ENCODE measurements around the gene METTL27. TPM values are rescaled to one million over a fixed set of nuclear protein-coding genes. Genes with fewer than 3 reads are reported as not detected.

Gene METTL27
- total RNA-seq, 3 donors from 2014 or later = 1.6 to 4.6 (median 2.4) TPM

DNA sequence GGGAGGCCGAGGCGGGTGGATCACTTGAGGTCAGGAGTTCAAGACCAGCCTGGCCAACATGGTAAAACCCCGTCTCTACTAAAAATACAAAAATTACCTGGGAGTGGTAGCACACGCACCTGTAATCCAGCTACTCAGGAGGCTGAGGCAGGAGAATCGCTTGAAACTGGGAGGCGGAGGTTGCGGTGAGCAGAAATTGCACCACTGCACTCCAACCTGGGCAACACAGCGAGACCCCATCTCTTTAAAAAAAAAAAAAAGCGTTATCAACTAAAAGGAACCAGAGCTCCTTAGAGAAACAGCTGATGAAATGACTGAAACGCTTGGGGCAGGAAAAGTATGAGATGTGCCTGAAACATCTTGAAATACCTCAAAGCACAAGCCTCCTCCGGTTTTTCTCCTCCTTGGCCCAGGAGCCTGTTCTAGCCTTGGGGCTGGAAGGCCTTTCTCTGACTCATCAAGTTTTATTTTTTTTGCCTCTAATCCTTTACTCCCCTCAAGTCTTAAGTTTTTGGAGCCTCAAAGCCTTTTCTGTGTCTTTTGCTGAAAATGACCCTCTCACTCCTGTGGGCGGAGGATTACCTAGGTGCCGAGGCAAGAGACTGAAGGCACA is 2.6 kb upstream of the METTL27 start:
- intact Hi-C loops (cut with DNase I, micrococcal nuclease) = no loop called here
- H3K36me3 ChIP-seq (ENCODE audit: low read depth) = no peaks in the 10 kb centered on the region
- H3K9me3 ChIP-seq = no peaks in the 10 kb centered on the region
- H3K4me1 ChIP-seq (ENCODE audit: low read depth) = peaks cover 7% of the 10 kb centered on the region
- H3K4me3 ChIP-seq = no peak overlapping the region
- ATAC-seq (no peak), DNase-seq (no peak)
- TF ChIP-seq, protein P1, sequence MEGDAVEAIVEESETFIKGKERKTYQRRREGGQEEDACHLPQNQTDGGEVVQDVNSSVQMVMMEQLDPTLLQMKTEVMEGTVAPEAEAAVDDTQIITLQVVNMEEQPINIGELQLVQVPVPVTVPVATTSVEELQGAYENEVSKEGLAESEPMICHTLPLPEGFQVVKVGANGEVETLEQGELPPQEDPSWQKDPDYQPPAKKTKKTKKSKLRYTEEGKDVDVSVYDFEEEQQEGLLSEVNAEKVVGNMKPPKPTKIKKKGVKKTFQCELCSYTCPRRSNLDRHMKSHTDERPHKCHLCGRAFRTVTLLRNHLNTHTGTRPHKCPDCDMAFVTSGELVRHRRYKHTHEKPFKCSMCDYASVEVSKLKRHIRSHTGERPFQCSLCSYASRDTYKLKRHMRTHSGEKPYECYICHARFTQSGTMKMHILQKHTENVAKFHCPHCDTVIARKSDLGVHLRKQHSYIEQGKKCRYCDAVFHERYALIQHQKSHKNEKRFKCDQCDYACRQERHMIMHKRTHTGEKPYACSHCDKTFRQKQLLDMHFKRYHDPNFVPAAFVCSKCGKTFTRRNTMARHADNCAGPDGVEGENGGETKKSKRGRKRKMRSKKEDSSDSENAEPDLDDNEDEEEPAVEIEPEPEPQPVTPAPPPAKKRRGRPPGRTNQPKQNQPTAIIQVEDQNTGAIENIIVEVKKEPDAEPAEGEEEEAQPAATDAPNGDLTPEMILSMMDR (IDR thresholded peaks at IDR 0.05) = no peak

DNA sequence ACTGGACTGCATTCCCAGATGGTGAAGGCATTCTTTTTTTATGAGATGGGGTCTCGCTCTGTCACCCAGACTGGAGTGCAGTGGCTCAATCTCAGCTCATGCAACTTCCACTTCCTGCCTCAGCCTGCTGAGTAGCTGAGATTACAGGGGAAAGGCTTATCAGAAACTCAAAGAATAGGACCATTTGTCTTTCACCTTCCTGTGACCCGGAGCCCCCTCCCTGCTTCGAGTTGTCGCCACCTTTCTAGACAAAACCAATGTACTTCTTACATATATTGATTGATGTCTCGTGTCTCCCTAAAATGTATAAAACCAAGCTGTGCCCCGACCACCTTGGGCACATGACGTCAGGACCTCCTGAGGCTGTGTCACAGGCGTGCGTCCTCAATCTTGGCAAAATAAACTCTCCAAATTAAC is 1.8 kb upstream of the METTL27 start:
- Histone ChIP-seq H3K4me3 (no peak overlapping the region), H3K9me3 (no peaks in the 10 kb centered on the region), H3K36me3 (ENCODE audit: low read depth) (no peaks in the 10 kb centered on the region), H3K4me1 (ENCODE audit: low read depth) (peaks cover 2% of the 10 kb centered on the region)
- intact Hi-C loops (cut with DNase I, micrococcal nuclease) = no loop called here
- no peak for ATAC-seq
- DNase-seq = no peak
- TF ChIP-seq, protein P1 (IDR thresholded peaks at IDR 0.05) = no peak

DNA sequence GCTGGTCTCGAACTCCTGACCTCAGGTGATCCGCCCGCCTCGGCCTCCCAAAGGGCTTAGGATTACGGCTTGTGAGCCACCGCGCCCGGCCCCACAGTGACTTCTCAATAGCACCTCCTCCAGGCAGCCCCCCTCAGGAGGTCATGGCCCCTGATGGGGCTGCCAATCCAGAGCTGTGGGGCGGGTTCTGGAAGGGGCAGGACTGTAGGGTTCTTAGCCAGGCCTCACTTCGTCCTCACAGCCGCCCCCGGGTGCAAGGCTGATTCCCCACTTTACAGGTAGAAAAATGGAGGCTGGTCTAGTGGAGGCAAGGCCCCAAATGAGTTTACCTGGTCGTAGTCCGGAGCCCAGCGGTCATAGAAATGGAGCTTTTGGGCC is 638 bp downstream of the METTL27 start:
- Histone ChIP-seq H3K4me3 (no peak overlapping the region), H3K36me3 (ENCODE audit: low read depth) (no peaks in the 10 kb centered on the region), H3K4me1 (ENCODE audit: low read depth) (no peaks in the 10 kb centered on the region), H3K9me3 (no peaks in the 10 kb centered on the region)
- DNase-seq (peak in 2 of 3 donors; percentile 36 to 60), ATAC-seq (peak; percentile 26)
- TF ChIP-seq, protein P1 (IDR thresholded peaks at IDR 0.05) = no peak
- intact Hi-C loops (cut with DNase I, micrococcal nuclease) = no loop called here

DNA sequence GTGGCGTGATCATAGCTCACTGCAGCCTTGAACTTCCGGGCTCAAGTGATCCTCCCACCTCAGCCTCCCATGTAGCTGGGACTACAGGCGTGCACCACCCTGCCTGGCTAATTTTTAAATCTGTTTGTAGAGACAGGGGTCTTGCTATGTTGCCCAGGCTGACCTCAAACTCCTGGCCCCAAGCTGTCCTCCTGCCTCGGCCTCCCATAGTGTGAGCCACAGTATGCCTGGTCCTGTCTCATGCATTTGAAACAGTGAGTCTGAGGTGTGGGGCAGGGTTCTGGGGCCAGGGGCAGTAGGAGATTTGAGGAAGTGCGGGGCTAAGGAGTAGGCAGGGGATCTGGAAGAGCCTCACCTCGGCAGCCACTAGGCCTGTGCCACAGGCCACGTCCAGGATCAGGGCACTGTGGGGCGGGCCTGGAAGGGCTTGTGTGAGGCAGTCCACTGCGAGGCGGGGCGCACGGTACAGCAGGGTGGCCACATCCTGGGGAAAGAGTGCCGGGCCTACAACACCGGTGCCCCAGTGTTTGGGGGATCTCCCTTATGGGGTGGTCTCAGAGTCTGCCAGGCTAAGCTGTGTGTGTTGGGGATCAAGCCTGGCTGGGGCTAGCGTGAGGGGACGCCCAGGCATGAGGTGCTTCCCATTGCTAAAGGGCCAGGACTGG is 1.5 kb downstream of the METTL27 start:
- Histone ChIP-seq H3K9me3 (no peaks in the 10 kb centered on the region), H3K4me3 (no peak overlapping the region), H3K4me1 (ENCODE audit: low read depth) (no peaks in the 10 kb centered on the region), H3K36me3 (ENCODE audit: low read depth) (no peaks in the 10 kb centered on the region)
- TF ChIP-seq, protein P1 (IDR thresholded peaks at IDR 0.05) = no peak
- DNase-seq (no peak), ATAC-seq (no peak)
- intact Hi-C loops (cut with DNase I, micrococcal nuclease) = no loop called here

DNA sequence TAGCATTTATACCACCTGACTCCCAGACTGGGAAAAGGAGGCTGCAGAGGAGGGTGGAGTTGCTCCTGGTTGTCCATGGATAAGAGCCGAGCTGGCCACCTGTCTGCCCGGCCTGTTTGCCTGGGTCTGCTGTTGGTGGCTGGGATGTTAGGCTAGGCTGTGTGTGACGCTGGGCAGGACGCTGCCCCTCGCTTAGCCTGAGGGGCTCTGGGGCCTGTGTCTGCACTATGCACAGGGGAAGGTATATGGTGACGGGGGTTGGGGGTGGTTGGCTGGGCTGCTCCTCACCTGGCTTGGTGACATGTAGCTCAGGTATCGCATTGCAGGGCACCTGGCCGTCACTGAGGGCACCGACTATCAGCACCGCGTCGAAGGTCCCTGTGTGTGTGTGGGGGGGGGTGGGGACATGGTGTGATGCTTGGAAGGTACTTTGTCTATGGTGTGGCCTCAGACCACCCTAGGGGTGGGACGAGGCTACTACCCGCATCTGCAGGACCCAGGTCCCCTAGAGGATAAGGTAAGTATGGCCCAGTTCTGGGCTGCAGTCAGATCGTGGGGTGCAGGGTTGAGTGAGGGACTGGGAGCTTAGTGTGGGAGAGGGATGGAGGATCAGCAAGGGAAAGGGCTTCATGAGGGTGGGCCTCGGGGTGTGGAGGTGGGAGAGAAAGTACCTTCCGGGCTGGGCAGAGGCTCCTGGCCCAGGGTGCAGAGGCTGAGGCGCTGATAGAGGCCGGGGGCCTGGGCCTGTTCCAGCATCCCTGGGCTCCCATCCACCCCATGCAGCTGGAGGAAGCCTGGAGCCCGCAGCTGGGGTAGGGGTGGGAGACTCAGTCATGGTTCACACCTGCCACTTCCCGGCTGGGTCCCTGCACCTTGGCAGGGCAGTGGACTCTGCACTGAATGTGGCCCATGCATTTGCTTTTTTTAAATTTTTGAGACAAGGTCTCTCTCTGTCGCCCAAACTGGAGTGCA is 2.3 kb downstream of the METTL27 start:
- TF ChIP-seq, protein P1 (IDR thresholded peaks at IDR 0.05) = no peak
- ATAC-seq (no peak), DNase-seq (no peak)
- intact Hi-C loops (cut with DNase I, micrococcal nuclease) = no loop called here
- Histone ChIP-seq H3K36me3 (ENCODE audit: low read depth) (no peaks in the 10 kb centered on the region), H3K4me3 (no peak overlapping the region), H3K9me3 (no peaks in the 10 kb centered on the region), H3K4me1 (ENCODE audit: low read depth) (no peaks in the 10 kb centered on the region)
